ENCODE data around the gene PMEL.
"Not testable (repeated sequence)": the region's sequence is repeated elsewhere in the genome, so short reads cannot be mapped to it uniquely, and the experiment has no call there.

The PMEL gene

GRCh38 chr12:55922126-55922525 is 43.7 kb downstream of the PMEL start:
- TF ChIP-seq, protein P1, sequence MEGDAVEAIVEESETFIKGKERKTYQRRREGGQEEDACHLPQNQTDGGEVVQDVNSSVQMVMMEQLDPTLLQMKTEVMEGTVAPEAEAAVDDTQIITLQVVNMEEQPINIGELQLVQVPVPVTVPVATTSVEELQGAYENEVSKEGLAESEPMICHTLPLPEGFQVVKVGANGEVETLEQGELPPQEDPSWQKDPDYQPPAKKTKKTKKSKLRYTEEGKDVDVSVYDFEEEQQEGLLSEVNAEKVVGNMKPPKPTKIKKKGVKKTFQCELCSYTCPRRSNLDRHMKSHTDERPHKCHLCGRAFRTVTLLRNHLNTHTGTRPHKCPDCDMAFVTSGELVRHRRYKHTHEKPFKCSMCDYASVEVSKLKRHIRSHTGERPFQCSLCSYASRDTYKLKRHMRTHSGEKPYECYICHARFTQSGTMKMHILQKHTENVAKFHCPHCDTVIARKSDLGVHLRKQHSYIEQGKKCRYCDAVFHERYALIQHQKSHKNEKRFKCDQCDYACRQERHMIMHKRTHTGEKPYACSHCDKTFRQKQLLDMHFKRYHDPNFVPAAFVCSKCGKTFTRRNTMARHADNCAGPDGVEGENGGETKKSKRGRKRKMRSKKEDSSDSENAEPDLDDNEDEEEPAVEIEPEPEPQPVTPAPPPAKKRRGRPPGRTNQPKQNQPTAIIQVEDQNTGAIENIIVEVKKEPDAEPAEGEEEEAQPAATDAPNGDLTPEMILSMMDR (conservative IDR thresholded peaks at IDR 0.05; ENCODE audit: control insufficient read depth, insufficient read depth, low read depth, low read length) = no peak
- H3K4me3 ChIP-seq (ENCODE audit: control insufficient read depth, low read depth, low read length) = no peak overlapping the region
- peak; percentile 52 for DNase-seq (ENCODE audit: low read depth)

- peak; percentile 76 for DNase-seq (ENCODE audit: low read depth)
- not testable (repeated sequence) for H3K4me3 ChIP-seq (ENCODE audit: control insufficient read depth, low read depth, low read length)
Observed at GRCh38 chr12:55919032-55919431, 46.8 kb downstream of the PMEL start.

DNA sequence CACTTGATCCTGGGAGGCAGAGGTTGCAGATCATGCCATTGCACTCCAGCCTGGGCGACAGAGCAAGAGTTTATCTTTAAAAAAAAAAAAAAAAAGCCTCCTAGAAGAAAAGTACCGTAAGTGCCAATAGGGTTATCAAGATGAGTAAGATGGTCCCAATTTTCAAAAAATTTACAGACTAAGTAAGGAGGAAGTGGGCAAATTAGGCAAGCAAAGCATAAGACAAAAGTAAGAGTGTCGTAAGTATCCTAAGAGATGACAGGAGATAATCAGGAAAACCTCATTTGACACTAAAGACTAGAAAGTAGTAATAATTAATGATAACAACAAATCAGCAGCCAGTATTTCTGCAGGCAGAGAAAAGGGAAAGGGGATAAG is 50.4 kb downstream of the PMEL start:
- TF ChIP-seq, protein P1 (conservative IDR thresholded peaks at IDR 0.05; ENCODE audit: control insufficient read depth, insufficient read depth, low read depth, low read length) = no peak
- no peak overlapping the region for H3K4me3 ChIP-seq (ENCODE audit: control insufficient read depth, low read depth, low read length)
- DNase-seq (ENCODE audit: low read depth) = no peak

DNA sequence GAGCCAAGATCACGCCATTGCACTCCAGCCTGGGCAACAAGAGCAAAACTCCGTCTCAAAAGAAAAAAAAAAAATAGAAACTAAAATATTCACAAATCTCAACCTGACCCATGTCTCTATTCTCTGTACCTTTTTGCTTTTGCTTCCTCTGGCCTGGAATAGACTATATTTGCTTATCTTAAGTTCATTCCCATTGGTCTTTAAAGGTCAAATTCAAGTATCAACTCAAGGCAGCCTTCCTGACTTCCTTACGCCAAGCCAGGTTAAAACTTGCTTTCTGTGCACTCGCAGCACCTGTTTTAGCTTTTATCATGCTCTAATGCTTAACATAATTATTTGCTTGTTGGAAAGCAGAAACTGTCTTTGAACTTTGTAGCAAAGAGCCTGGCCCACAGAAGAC is 52.9 kb downstream of the PMEL start:
- H3K4me3 ChIP-seq (ENCODE audit: control insufficient read depth, low read depth, low read length) = no peak overlapping the region
- no peak for DNase-seq (ENCODE audit: low read depth)
- TF ChIP-seq, protein P1 (conservative IDR thresholded peaks at IDR 0.05; ENCODE audit: control insufficient read depth, insufficient read depth, low read depth, low read length) = no peak

DNA sequence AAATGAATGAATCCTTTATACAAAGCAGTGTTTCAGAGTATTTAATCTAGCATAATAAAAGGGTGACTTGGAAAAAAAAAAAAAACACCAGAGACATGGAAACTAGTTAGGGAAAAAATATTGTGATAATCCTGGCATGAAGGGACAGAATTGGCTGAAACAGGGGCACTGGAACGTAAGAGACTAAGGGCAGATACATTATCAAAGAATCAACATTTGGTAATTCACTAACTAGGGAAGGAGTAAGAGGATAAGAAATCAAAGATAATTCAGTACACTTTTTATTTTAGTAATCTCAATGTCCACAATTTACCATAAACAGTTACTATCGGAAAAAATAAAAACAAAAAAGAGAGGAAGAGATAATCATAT is 56.3 kb downstream of the PMEL start:
- TF ChIP-seq, protein P1 (conservative IDR thresholded peaks at IDR 0.05; ENCODE audit: control insufficient read depth, insufficient read depth, low read depth, low read length) = no peak
- H3K4me3 ChIP-seq (ENCODE audit: control insufficient read depth, low read depth, low read length) = no peak overlapping the region
- no peak for DNase-seq (ENCODE audit: low read depth)

DNA sequence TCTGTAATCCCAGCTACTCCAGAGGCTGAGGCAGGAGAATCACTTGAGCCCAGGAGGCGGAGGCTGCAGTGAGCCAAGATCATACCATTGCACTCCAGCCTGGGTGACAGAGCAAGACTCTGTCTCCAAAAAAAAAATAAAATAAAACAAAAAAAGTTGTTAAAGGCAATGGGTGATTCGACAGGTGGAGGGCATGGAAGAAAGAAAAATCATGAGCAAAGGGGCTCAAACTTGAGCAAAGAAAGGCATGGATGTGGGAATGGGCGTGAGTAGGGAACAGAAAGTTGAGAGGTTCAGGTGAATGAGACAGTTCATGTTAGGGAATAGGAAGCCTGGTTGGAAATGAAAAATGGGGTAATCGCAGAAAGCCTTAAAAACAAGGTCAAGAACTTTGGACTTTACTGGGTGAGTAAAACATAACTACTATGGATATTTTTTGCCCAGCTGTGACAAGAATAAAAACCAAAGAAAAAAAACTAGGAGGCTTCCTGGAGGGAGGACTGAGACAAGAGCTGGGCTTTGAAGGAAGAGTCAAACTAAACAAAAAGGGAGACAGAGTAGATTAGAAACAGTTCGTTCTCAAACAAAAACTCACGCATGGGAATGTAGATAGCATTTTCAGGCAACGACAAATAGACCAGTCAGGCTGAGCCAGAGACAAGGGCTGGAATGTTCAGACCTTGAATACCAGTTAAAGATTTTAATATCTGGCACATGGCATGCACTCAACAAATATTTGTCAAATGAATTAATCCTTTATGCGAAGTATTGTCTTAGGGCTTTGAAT is 56.9 kb downstream of the PMEL start:
- no peak for DNase-seq (ENCODE audit: low read depth)
- H3K4me3 ChIP-seq (ENCODE audit: control insufficient read depth, low read depth, low read length) = no peak overlapping the region

DNA sequence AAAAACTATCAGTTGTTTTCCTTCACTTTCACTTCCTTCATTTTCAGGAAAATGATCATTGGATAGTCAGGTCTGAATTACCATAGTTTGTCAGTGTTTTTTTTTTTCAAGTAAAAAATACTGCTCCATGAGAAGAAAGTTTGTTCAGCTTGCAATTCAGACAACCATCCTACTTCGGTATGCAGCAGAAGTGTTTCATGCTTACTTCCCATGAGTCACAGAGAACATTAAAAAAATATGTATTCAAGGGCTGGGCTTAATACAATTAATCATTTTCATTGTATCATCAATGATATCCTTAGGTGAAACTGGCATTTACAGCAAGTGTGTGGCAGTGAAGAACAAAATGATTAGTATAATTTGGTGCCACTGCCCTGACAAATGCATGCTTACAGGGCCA is 59.8 kb downstream of the PMEL start:
- H3K4me3 ChIP-seq (ENCODE audit: control insufficient read depth, low read depth, low read length) = no peak overlapping the region
- TF ChIP-seq, protein P1 (conservative IDR thresholded peaks at IDR 0.05; ENCODE audit: control insufficient read depth, insufficient read depth, low read depth, low read length) = no peak
- DNase-seq (ENCODE audit: low read depth) = peak; percentile 74

More for the DNA sequence above, 56.9 kb downstream of the PMEL start:
- TF ChIP-seq, protein P1 (conservative IDR thresholded peaks at IDR 0.05; ENCODE audit: control insufficient read depth, insufficient read depth, low read depth, low read length) = no peak
